ENCODE data around the gene GPR143. TPM values are rescaled to one million over a fixed set of nuclear protein-coding genes. Genes with fewer than 3 reads are reported as not detected.

Gene GPR143
- total and polyA plus RNA-seq, 2 of the 4 experiments (the other 2 are of a cell fraction) = 0.07 TPM; not detected in 1

GRCh38 chrX:9770319-9770718 lies 4.7 kb upstream of the GPR143 start:
- Histone ChIP-seq H3K4me2 (ENCODE audit: low read depth, low read length) (no peak overlapping the region), H4K20me1 (ENCODE audit: insufficient read depth, low read length) (no peaks in the 10 kb centered on the region), H3K4me3 (ENCODE audit: insufficient read depth, low read depth, low read length) (no peak overlapping the region), H3K14ac (replicated peaks; ENCODE audit: low read depth, low read length) (no peak overlapping the region), H3K27me3 (ENCODE audit: control insufficient read depth, insufficient read depth, low read length) (peaks cover 14% of the 10 kb centered on the region), H4K91ac (ENCODE audit: insufficient read depth, low read depth, low read length) (no peak overlapping the region), H3K27ac (ENCODE audit: insufficient read depth, low read length) (no peak overlapping the region), H4K8ac (ENCODE audit: low read depth in 2 of 2, low read length in 2 of 2) (no peak overlapping the region), H3K56ac (ENCODE audit: extremely low read depth, insufficient read depth, low read length) (no peak overlapping the region), H3K9ac (ENCODE audit: low read depth, low read length) (no peak overlapping the region), H2BK120ac (ENCODE audit: low read depth, low read length) (no peak overlapping the region), H2AK5ac (ENCODE audit: low read depth, low read length) (no peak overlapping the region), H3K18ac (ENCODE audit: low read depth, low read length) (no peak overlapping the region), H2BK20ac (ENCODE audit: low read depth, low read length) (no peak overlapping the region), H3K9me1 (ENCODE audit: insufficient read depth, low read length) (no peaks in the 10 kb centered on the region), H3K4ac (ENCODE audit: low read depth, low read length) (no peak overlapping the region), H3K4me1 (ENCODE audit: control insufficient read depth, insufficient read depth, low read length) (no peaks in the 10 kb centered on the region), H4K5ac (ENCODE audit: low read depth, low read length) (no peak overlapping the region), H2AFZ (replicated peaks; ENCODE audit: low read length, poor library complexity) (no peak overlapping the region), H3K79me1 (ENCODE audit: low read depth in 1 of 2, low read length in 2 of 2) (no peaks in the 10 kb centered on the region), H3K23ac (ENCODE audit: low read depth, low read length) (no peak overlapping the region), H2BK5ac (ENCODE audit: low read depth, low read length, poor library complexity, severe bottlenecking) (no peak overlapping the region), H2BK15ac (ENCODE audit: low read depth, low read length) (no peak overlapping the region), H2AK9ac (replicated peaks; ENCODE audit: low read depth, low read length, poor library complexity) (no peak overlapping the region), H3K36me3 (ENCODE audit: control insufficient read depth, insufficient read depth, low read length) (no peaks in the 10 kb centered on the region), H3K9me3 (ENCODE audit: control insufficient read depth, insufficient read depth, low read length) (no peaks in the 10 kb centered on the region; the same call in none of the 2 replicates)
- WGBS, 2 experiments (ENCODE audit: extremely low coverage in 2 of 2, insufficient read length in 1 of 2) = no CpG with 5 or more reads among the region's 1 CpG
- POLR2A ChIA-PET (ENCODE audit: unreplicated experiment) = no interaction called here
- no peak for ATAC-seq (ENCODE audit: low read depth)
- TF ChIP-seq POLR2A (IDR thresholded peaks at IDR 0.05; ENCODE audit: low read depth, low read length) = no peak
- TF ChIP-seq MAFK (IDR thresholded peaks at IDR 0.05; ENCODE audit: low read depth, low read length) = no peak
- TF ChIP-seq BHLHE40 (IDR thresholded peaks at IDR 0.05; ENCODE audit: low read depth, low read length) = no peak
- TF ChIP-seq, protein P1, sequence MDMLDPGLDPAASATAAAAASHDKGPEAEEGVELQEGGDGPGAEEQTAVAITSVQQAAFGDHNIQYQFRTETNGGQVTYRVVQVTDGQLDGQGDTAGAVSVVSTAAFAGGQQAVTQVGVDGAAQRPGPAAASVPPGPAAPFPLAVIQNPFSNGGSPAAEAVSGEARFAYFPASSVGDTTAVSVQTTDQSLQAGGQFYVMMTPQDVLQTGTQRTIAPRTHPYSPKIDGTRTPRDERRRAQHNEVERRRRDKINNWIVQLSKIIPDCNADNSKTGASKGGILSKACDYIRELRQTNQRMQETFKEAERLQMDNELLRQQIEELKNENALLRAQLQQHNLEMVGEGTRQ (IDR thresholded peaks at IDR 0.05; ENCODE audit: low read depth, low read length) = no peak
- TF ChIP-seq MXI1 (IDR thresholded peaks at IDR 0.05; ENCODE audit: borderline replicate concordance, low read depth, low read length) = no peak
- no peak for TF ChIP-seq RFX5 (IDR thresholded peaks at IDR 0.05; ENCODE audit: low read depth, low read length)
- TF ChIP-seq SMC3 (IDR thresholded peaks at IDR 0.05; ENCODE audit: low read depth, low read length) = no peak
- TF ChIP-seq CHD1 (IDR thresholded peaks at IDR 0.05; ENCODE audit: low read depth, low read length) = no peak
- TF ChIP-seq RCOR1 (IDR thresholded peaks at IDR 0.05; ENCODE audit: insufficient replicate concordance, low read length) = no peak
- no peak for TF ChIP-seq CTCF (conservative IDR thresholded peaks at IDR 0.05; ENCODE audit: low read depth, low read length)
- TF ChIP-seq FOS (IDR thresholded peaks at IDR 0.05; ENCODE audit: low read depth, low read length) = no peak
- TF ChIP-seq CEBPB (IDR thresholded peaks at IDR 0.05; ENCODE audit: low read depth, low read length) = no peak
- no peak for TF ChIP-seq MAZ (IDR thresholded peaks at IDR 0.05; ENCODE audit: borderline replicate concordance, low read depth, low read length)
- TF ChIP-seq RAD21 (IDR thresholded peaks at IDR 0.05; ENCODE audit: low read length) = no peak
- TF ChIP-seq NFE2L2 (IDR thresholded peaks at IDR 0.05; ENCODE audit: low read depth, low read length) = no peak
- TF ChIP-seq, protein P2, sequence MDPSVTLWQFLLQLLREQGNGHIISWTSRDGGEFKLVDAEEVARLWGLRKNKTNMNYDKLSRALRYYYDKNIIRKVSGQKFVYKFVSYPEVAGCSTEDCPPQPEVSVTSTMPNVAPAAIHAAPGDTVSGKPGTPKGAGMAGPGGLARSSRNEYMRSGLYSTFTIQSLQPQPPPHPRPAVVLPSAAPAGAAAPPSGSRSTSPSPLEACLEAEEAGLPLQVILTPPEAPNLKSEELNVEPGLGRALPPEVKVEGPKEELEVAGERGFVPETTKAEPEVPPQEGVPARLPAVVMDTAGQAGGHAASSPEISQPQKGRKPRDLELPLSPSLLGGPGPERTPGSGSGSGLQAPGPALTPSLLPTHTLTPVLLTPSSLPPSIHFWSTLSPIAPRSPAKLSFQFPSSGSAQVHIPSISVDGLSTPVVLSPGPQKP (IDR thresholded peaks at IDR 0.05; ENCODE audit: borderline replicate concordance, low read depth, low read length) = no peak
- in situ Hi-C loops (cut with MboI; ENCODE audit: low sequenced_read_pairs) (no loop called here), intact Hi-C loops (cut with micrococcal nuclease) (no loop called here), dilution Hi-C loops (cut with HindIII; ENCODE audit: low sequenced_read_pairs, unreplicated experiment) (no loop called here)
- CTCF ChIA-PET = no interaction called here
- peak; percentile 8 for DNase-seq
- no TSS peak for BruUV-seq (replicated peaks)
